Uterus (tissue), 2 donors: ENCODE data around the gene MED27.

Experiments used
- POLR2A ChIP-seq, 2 donors: fragments of 450-650 bp; IDR thresholded peaks; one replicate each; pipeline ENCODE4 v1.6.1; 2016; ENCODE audit warnings: antibody characterized with exemption in 2 of 2, mild to moderate bottlenecking in 1 of 2, moderate library complexity in 1 of 2
- TF ChIP-seq, protein P1 (sequence below), 4 experiments: fragments of 200-600 bp in 2 of 4; fragments of 450-650 bp in 2 of 4; sonication (generic) in 2 of 4; IDR thresholded peaks; one replicate each; pipeline ENCODE4 v1.5.1; 2016 to 2019; ENCODE audit warnings: antibody characterized with exemption in 4 of 4, mild to moderate bottlenecking in 2 of 4, moderate library complexity in 1 of 4

DNA sequence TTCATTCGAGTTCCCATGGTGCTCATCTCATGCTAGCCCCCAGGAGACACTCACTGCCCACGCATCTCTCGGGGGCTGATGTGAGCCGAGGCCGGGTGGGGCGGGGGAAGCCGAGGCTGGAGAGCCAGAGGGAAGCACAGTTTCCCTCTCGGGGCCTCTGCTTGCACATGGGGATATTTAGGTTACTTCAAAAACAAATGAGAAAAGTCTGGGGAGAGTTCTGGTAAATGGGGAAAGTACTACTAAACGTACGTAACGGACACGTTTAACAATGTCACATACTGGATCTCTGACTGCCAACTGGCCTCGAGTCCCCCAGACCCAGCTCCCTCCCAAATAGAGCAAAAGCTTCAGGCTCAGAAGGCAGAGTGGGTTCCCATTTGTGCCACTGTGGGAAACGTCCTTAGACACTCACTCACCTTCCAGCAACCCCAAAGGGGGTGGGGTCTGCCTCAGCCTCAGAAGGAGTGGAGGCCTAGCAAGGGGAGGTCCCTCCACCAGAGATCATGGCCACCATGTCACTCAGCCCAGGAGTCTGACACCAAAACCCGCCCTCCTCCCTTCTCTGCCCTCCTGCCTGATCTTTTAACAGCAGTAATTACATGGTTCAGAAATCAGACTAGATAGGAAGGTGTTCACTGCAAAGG, 48.3 kb upstream of the MED27 start:
- no peak for TF ChIP-seq POLR2A (IDR thresholded peaks at IDR 0.05)
- TF ChIP-seq, protein P1, sequence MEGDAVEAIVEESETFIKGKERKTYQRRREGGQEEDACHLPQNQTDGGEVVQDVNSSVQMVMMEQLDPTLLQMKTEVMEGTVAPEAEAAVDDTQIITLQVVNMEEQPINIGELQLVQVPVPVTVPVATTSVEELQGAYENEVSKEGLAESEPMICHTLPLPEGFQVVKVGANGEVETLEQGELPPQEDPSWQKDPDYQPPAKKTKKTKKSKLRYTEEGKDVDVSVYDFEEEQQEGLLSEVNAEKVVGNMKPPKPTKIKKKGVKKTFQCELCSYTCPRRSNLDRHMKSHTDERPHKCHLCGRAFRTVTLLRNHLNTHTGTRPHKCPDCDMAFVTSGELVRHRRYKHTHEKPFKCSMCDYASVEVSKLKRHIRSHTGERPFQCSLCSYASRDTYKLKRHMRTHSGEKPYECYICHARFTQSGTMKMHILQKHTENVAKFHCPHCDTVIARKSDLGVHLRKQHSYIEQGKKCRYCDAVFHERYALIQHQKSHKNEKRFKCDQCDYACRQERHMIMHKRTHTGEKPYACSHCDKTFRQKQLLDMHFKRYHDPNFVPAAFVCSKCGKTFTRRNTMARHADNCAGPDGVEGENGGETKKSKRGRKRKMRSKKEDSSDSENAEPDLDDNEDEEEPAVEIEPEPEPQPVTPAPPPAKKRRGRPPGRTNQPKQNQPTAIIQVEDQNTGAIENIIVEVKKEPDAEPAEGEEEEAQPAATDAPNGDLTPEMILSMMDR (IDR thresholded peaks at IDR 0.05): no peak
